GM04504 (cell line): ENCODE measurements around the gene DRAP1.
"Not testable (repeated sequence)": the region's sequence is repeated elsewhere in the genome, so short reads cannot be mapped to it uniquely, and the experiment has no call there.

Experiments used
- DNase-seq: peaks from one replicate; pipeline ENCODE4 v3.0.0-alpha.2; 2012; ENCODE audit warnings: low read depth

The DRAP1 gene

GRCh38 chr11:65886826-65887722, 32.2 kb upstream of the DRAP1 start:
- no peak for DNase-seq

GRCh38 chr11:65887723-65888162, 31.5 kb upstream of the DRAP1 start:
- DNase-seq = no peak

DNA sequence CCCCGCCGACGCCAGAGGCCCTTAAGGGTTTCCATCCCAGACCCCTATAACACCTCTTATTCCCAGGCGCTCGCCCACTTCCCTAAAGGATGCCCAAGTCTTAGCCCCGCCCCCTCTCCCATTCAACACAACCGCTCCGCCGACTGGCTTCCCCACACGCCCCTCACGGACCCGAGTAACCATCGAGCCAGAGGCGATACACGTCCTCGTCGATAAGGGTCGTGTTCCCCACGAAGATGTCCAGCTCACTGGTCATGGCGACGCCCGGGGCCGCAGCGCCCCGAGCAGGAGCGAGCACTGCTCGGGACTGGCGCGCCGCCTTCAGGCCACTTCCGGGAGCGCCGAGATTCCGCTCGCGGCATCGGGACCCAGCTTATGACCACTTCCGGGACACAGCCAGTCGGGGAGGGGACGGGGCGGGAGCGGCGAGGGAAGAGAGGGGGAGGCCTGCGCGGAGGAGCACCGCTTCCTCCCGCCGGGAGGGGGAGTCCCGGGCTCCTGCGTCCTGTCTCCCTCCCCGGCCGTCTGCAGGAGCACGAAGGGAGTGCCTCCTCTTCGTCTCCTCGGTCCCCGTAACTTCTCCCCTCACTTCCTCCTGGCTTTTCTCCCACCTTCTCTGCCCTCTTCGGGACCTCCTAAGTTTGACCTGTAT, 30.9 kb upstream of the DRAP1 start, which contains the start of gene FIBP:
Gene FIBP (minus strand): TSS at position 309 of the 652 bp plus-strand sequence. CDS start 53 bp downstream, at position 256.
- peak; percentile 95 for DNase-seq

DNA sequence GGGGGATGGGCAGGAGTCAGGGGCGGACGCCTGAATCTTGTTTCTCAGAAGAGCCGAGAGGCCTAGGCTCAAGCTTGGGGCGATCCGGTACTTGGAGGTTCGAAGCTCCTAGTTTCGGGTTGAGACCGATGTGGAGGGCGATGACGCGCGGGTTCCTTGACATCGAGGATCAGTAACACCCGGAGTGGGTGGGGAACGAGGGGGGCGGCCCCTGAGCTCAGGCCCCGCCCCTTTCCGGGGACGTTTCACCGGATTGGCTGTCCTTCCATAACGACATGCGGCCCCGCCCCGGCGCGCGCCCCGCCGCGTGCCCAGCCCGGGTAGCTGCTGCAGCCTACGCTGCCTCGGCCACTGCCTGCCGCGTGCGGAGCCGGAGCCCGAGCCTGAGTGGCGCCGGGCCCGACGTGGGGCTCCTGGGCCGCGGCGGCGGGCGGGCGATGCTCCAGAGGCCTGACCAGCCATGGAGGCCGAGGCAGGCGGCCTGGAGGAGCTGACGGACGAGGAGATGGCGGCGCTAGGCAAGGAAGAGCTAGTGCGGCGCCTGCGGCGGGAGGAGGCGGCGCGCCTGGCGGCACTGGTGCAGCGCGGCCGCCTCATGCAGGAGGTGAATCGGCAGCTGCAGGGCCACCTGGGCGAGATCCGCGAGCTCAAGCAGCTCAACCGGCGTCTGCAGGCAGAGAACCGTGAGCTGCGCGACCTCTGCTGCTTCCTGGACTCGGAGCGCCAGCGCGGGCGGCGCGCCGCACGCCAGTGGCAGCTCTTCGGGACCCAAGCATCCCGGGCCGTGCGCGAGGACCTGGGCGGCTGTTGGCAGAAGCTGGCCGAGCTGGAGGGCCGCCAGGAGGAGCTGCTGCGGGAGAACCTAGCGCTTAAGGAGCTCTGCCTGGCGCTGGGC, 28.7 kb upstream of the DRAP1 start, which contains the start of gene CCDC85B:
Gene CCDC85B (plus strand): TSS at position 350 of the 895 bp plus-strand sequence. CDS start 111 bp downstream, at position 461.
- peak; percentile 93 for DNase-seq

GRCh38 chr11:65891219-65892136, 27.7 kb upstream of the DRAP1 start:
- no peak for DNase-seq

GRCh38 chr11:65892137-65892540, 27.1 kb upstream of the DRAP1 start:
- DNase-seq = not testable (repeated sequence)

DNA sequence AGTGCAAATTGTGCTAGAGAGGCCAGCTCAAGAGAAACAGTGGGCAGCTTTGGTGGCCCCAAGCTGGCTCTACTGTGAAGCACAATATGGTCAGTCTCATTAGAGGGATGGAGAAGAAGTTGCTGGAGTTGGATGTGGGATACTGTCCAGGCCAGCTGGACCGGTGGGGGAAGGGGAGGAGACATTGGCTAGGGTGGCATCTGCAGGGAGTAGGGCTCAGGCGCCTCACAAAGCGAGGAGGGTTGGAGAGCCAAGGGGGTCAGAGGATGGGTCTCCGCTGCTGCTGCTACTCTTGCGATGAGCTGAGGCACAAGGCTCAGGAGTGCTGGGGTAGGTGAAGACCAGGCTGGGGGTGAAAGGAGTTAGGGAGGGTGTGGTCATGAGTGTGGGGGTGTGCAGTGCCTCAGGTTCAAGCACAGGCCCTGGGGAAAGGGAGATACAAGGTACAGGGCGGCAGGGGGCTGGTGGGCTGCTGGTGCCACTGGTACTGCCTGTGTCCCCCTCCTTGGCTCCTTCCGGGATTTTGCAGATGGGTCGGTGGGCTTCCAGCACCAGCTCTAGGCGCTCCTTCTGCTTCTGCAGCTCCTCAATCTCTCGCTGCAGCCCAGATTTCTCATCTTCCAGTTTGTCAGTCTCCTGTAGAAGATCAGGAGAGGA, 26.4 kb upstream of the DRAP1 start:
- no peak for DNase-seq

DNA sequence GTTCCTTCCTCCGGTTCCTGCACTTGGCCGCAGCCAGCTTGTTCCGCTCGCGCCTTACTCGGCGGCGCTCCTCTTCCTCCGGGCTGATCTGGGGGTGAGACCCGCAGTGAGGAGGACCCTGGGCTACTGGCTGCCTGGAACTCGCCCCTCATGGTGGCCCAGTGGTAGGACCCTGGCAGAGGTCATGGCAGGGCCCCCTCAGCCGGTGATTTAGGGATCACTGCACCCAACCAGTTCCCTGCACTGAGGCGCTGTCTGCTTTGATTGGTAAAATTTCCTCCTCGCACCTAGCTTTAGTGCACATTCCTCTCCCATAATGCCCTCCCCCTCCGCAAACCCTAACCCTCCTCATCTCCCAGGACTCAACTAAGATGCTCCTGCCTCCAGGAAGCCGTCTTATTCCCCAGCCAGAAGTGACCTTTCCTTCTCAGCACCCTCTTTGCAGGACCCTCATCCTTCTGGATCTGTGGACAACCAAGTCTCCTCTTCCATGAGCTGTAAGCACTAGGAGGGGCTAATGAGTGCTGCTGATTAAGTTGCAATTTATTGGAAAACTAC, 25.1 kb upstream of the DRAP1 start:
- DNase-seq = no peak

DNA sequence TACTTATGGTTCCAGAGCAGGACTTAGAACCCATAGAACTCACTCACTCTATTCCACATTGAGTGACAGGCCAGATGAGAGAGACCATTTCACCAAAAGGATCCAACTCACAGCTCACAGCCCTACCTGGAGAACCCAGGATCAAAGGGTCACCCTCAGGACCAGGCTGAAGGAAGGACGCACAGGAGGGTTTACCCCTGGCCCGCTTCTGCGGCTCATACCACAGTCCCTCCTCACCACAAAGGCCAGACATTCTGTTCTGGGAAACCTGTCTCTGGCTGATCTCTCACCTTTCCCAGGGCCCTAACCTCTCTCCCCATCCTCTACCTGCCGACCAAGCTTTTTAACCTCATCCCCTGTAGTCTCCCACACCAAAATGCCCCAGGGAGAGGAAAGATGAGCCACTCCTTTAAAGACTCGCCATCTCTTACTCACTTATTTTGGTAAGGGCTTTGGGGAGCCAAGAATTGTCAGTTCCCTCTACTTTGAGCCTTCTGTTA, 23.7 kb upstream of the DRAP1 start:
- DNase-seq = no peak

DNA sequence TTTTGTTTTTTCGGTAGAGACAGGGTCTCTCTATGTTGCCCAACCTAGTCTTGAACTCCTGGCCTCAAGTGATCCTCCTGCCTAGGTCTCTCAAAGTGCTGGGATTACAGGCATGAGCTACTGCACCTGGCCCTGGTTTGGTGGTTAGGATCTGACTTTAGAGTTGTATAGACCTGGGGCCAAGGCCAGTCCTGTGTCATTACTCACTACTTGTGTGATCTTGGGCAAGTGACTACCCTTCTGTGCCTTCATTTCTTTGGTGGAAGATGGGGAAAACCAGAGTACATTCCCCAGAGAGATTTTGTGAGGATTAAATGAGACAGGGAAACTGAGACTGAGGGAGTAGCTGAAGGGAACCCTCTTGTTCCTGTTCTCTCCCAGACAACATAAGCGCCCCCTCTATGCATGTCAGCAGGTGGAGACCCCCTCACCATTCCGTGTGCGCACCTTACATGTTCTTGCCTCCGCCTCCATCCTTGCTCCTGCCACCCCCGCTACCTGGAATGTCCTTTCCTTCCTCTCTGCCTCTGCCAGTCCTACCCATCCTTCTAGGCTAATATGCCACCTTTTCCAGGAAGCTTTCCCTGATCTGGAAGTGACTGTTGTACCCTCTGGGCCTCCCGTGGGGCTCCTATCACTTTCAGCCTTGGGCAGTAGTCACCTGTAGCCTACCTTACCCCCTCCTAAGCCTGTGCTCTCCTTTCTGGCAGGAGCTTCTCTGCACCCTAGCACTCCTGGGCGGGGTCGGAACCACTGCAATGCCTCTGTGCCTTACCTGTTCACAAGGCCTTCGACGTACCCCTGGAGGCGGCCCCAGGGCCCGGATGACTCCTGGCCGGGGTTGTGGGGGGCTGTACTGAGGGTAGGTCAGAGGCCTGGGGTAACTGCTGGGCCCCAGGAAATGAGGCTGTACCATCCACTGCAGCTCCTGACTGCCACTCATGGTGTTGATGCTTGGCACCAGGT, 22.9 kb upstream of the DRAP1 start:
- no peak for DNase-seq

DNA sequence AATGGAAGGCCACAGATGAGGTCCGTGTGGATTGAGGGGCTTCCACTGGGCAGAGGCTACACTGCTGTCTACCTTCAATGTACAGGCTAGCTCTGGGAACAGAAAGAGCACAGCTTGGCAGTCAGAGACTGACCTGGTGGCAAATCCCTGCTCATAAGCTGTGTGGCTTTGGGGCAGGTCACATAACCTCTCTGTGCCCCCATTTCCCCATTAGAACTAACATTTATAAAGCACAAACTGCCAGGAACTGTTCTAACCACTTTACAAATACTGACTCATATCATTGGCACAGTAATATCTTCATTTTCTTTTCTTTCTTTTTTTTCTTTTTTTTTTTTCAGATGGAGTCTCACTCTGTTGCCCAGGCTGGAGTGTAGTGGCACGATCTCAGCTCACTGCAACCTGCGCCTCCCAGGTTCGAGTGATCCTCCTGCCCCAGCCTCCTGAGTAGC, 22.2 kb upstream of the DRAP1 start:
- no peak for DNase-seq

DNA sequence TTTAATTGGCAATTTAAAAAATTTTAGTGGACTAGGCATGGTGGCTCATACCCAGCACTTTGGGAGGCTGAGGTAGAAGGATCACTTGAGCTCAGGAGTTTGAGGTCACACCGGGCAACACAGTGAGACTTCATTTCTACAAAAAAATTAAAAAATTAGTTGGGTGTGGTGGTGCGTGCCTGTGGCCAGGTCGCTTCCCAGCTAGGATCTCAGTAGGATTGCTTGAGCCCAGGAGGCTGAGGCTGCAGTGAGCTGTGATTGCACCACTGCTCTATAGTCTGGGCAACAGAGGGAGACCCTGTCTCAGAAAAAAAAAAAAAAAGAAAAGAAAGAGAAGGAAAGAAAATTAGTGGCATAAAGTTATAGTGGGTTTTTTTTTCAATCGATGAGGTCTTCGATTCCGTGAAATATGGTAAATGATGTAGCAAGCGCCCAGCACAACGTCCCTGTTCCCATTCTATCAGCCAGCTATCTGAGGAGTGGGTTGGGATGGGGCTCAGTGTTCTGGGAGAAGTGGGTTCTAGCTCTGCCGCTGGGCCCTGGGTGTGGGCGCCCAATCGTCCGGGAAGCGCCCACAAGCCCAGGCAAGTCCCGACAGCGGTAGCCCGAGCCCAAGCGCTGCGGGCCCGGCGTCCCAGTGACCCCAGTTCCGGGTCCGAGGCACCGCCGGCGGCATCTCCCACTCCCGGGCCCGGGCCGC, 20.4 kb upstream of the DRAP1 start:
- no peak for DNase-seq

GRCh38 chr11:65899356-65900124, 19.7 kb upstream of the DRAP1 start:
- DNase-seq = peak; percentile 74

GRCh38 chr11:65900125-65900898, 18.9 kb upstream of the DRAP1 start, which contains the start of gene FOSL1:
Gene FOSL1, minus strand, starts transcription at chr11:65900388. Its CDS starts 49 bp downstream, at chr11:65900339.
- peak; percentile 94 for DNase-seq

- no peak for DNase-seq
Observed at GRCh38 chr11:65900899-65901180, 18.4 kb upstream of the DRAP1 start.

DNA sequence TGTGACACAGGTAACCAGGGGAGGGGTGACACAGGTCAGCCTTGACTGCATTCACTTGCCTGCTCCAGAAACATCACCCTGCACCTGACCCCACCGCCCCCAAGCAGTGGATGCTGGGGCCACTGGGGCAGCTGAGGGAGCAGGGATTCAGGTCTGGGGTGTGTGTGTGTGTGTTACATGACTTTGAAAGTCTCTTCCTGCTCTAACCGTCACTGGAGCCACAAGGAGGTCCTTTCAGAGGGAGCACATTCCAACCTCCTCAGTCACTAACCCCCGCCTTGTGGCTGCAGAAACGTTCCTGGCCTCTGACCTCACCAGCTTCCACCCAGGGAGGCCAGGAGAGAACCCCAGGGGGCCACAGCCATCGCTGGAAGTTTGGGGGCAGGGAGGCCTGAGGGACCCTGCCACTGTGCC, 16.2 kb upstream of the DRAP1 start:
- peak; percentile 84 for DNase-seq
